ENCODE results near the gene VIPR1. TPM values are rescaled to one million over a fixed set of nuclear protein-coding genes. Genes with fewer than 3 reads are reported as not detected.

Gene VIPR1
- total RNA-seq, 4 donors from 2014 or later, result 2.4 to 17.3 (median 10.4) TPM

GRCh38 chr3:42525212-42525611, 22.8 kb downstream of the VIPR1 start:
- 46 to 68% methylated on average over 4 of the region's 4 CpGs for WGBS, 2 donors
- H3K4me3 ChIP-seq, result no peak overlapping the region
- no peaks in the 10 kb centered on the region for H3K36me3 ChIP-seq

GRCh38 chr3:42525736-42526345, 23.4 kb downstream of the VIPR1 start:
- no peak overlapping the region for H3K27ac ChIP-seq
- no peaks in the 10 kb centered on the region for H3K36me3 ChIP-seq
- WGBS, 2 donors, result 85% methylated on average over 13 of the region's 13 CpGs; no CpG with 5 or more reads in 1 of the 2 donors
- DNase-seq (ENCODE audit: low spot score in 2 of 2), result no peak
- no peaks in the 10 kb centered on the region for H3K27me3 ChIP-seq
- TF ChIP-seq EP300 (IDR thresholded peaks at IDR 0.05), result no peak
- no peak for TF ChIP-seq POLR2A (IDR thresholded peaks at IDR 0.05)
- TF ChIP-seq CTCF (IDR thresholded peaks at IDR 0.05), result no peak
- H3K4me3 ChIP-seq, result no peak overlapping the region
- H3K9me3 ChIP-seq, result no peaks in the 10 kb centered on the region
- H3K4me1 ChIP-seq, result no peaks in the 10 kb centered on the region

More at GRCh38 chr3:42525212-42525611, 22.8 kb downstream of the VIPR1 start:
- Histone ChIP-seq H3K27me3 (no peaks in the 10 kb centered on the region), H3K4me1 (no peaks in the 10 kb centered on the region), H3K27ac (no peak overlapping the region), H3K9me3 (no peaks in the 10 kb centered on the region)
- DNase-seq (ENCODE audit: low spot score in 2 of 2), result no peak
- TF ChIP-seq POLR2A (IDR thresholded peaks at IDR 0.05) (no peak), EP300 (IDR thresholded peaks at IDR 0.05) (no peak), CTCF (IDR thresholded peaks at IDR 0.05) (no peak)

GRCh38 chr3:42526616-42527367, 24.3 kb downstream of the VIPR1 start:
- Histone ChIP-seq H3K4me3 (no peak overlapping the region), H3K9me3 (no peaks in the 10 kb centered on the region), H3K27ac (no peak overlapping the region), H3K27me3 (no peaks in the 10 kb centered on the region), H3K36me3 (no peaks in the 10 kb centered on the region), H3K4me1 (no peaks in the 10 kb centered on the region)
- no peak for DNase-seq (ENCODE audit: low spot score in 2 of 2)
- TF ChIP-seq CTCF (IDR thresholded peaks at IDR 0.05) (no peak), POLR2A (IDR thresholded peaks at IDR 0.05) (no peak), EP300 (IDR thresholded peaks at IDR 0.05) (no peak)
- WGBS, 2 donors, result 67 to 74% methylated on average over 13 to 15 of the region's 15 CpGs

- TF ChIP-seq POLR2A (IDR thresholded peaks at IDR 0.05) (no peak), CTCF (IDR thresholded peaks at IDR 0.05) (no peak), EP300 (IDR thresholded peaks at IDR 0.05) (no peak)
- no peaks in the 10 kb centered on the region for H3K4me1 ChIP-seq
- no peaks in the 10 kb centered on the region for H3K9me3 ChIP-seq
- H3K36me3 ChIP-seq, result no peaks in the 10 kb centered on the region
- H3K27ac ChIP-seq, result no peak overlapping the region
- no peak overlapping the region for H3K4me3 ChIP-seq
- WGBS, 2 donors, result 86 to 90% methylated on average over 9 to 11 of the region's 11 CpGs
- H3K27me3 ChIP-seq, result no peaks in the 10 kb centered on the region
- DNase-seq (ENCODE audit: low spot score in 2 of 2), result no peak
Observed at GRCh38 chr3:42527368-42527917, 25.0 kb downstream of the VIPR1 start.

GRCh38 chr3:42529468-42529867, 27.0 kb downstream of the VIPR1 start:
- H3K36me3 ChIP-seq, result no peaks in the 10 kb centered on the region
- WGBS, 2 donors, result 77 to 86% methylated on average over 2 of the region's 2 CpGs
- peak in 1 of 2 donors; percentile 28 for DNase-seq (ENCODE audit: low spot score in 2 of 2)
- H3K27ac ChIP-seq, result no peak overlapping the region
- H3K4me3 ChIP-seq, result no peak overlapping the region
- H3K4me1 ChIP-seq, result no peaks in the 10 kb centered on the region
- no peaks in the 10 kb centered on the region for H3K9me3 ChIP-seq
- peak in 1 of 2 donors; percentile 37 for TF ChIP-seq EP300 (IDR thresholded peaks at IDR 0.05)
- no peak for TF ChIP-seq CTCF (IDR thresholded peaks at IDR 0.05)
- H3K27me3 ChIP-seq, result no peaks in the 10 kb centered on the region
